Renal cortex interstitium (tissue), 11 donors: ENCODE measurements around the gene HOXD3. TPM values are rescaled to one million over a fixed set of nuclear protein-coding genes. Genes with fewer than 3 reads are reported as not detected.

Source experiments
- DNase-seq, 11 donors: peaks; one replicate each; pipeline ENCODE4 v3.0.0-alpha.2; 2013; ENCODE audit warnings: low read depth in 9 of 11, low spot score in 4 of 11; ENCODE audit errors: extremely low read depth in 1 of 11
- polyA plus RNA-seq, 3 donors: library from polyadenylated mRNA; unstranded; fragments of 120-200 nt; gene quantifications; one replicate each; pipeline ENCODE4 v1.2.1, GENCODE V29; 2013; ENCODE audit not compliant: insufficient read length in 3 of 3

Gene HOXD3
- polyA plus RNA-seq, 3 donors = 25.3 to 30.3 (median 26.5) TPM

- DNase-seq = no peak
Measured at GRCh38 chr2:176129813-176130146, 27.3 kb upstream of the HOXD3 start.

GRCh38 chr2:176130147-176130956 is 26.8 kb upstream of the HOXD3 start:
- peak in 8 of 11 donors; percentile 84 to 94 (median 90) for DNase-seq

GRCh38 chr2:176130957-176131847 is 25.9 kb upstream of the HOXD3 start:
- no peak for DNase-seq

- DNase-seq = no peak
Measured at GRCh38 chr2:176131848-176132158, 25.3 kb upstream of the HOXD3 start.

- no peak for DNase-seq
Measured at GRCh38 chr2:176132205-176133171, 24.6 kb upstream of the HOXD3 start.

- DNase-seq = no peak
Measured at GRCh38 chr2:176133389-176133788, 23.7 kb upstream of the HOXD3 start.

- no peak for DNase-seq
Measured at GRCh38 chr2:176134035-176134434, 23.1 kb upstream of the HOXD3 start.

GRCh38 chr2:176135035-176135440 is 22.1 kb upstream of the HOXD3 start:
- no peak for DNase-seq

GRCh38 chr2:176136374-176137251 is 20.5 kb upstream of the HOXD3 start:
- peak in 1 of 11 donors; percentile 92 for DNase-seq

- no peak for DNase-seq
Measured at GRCh38 chr2:176137252-176137580, 19.9 kb upstream of the HOXD3 start.

- no peak for DNase-seq
Measured at GRCh38 chr2:176137906-176138305, 19.2 kb upstream of the HOXD3 start.

GRCh38 chr2:176138526-176138922 is 18.6 kb upstream of the HOXD3 start:
- no peak for DNase-seq

GRCh38 chr2:176138923-176139660 is 18.0 kb upstream of the HOXD3 start:
- DNase-seq = no peak

- no peak for DNase-seq
Measured at GRCh38 chr2:176139661-176140512, 17.2 kb upstream of the HOXD3 start.

GRCh38 chr2:176140513-176141317 is 16.4 kb upstream of the HOXD3 start:
- DNase-seq = peak in 3 of 11 donors; percentile 89 to 90 (median 90)

GRCh38 chr2:176142281-176142680 is 14.8 kb upstream of the HOXD3 start:
- no peak for DNase-seq
